Stimulated activated naive CD4-positive, alpha-beta T cell treated with Interleukin-2 at 50 U/mL for 16 hours (primary cell): ENCODE data around the gene ADGRV1.

Experiments used
- DNase-seq: peaks from one replicate; lab custom pipeline; 2025; lab: John Stamatoyannopoulos, UW

The ADGRV1 gene

DNA sequence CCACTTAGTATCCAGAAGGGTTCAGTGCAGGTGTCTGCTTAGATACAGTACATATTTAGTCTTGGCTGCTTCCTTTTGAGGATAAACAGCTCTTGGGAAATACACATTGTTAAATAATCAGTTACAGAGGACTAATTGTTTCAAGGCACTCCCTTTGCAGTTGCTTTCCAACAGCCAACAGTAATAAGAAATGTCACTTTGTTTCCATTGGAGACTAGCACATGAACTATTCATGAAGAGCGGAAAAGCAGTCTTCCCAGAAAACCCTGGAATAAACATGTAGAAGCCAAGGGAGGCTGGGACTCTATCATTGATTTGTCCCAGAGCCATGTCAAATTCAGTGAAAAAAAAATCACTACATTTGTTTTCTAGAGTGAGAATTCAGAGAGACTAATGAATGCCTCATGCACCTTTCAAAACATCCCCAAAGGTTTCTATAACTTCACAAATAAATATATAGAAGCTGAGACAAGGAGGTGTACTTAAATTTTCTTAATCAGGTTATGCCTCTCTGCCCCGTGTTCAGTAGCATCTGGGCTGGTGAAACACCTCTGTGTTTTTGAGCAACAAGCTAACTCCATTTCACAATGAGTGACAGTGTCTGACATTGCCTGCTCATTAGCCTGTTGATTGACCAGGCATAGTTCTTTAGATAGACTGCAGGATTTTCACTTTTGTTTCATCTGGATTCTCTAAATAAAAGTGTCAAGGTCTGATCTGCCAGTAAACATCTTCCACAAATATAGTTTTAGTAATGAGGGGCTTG, 553.1 kb downstream of the ADGRV1 start:
- no peak for DNase-seq

DNA sequence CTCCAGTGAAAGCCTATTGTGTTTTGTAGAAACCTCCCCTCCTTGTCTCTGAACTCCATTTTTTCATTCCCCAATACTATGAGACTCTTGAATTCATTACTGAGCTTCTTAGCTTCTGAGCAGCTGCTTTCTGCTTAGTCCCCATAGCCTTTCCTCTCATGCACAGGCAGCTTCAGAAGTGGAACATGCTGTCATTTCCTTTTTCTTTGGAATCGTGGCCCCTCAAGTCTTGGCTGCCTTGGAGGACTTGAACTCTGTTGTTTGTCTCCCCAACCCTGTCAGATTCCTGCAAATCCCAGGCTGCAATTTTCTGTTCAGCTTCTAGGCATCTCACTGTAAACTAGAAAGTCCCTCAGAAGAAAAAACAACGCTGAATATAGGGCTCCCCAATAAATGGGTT, 556.1 kb downstream of the ADGRV1 start:
- no peak for DNase-seq

- DNase-seq: no peak
Measured at GRCh38 chr5:91118354-91118753, 559.8 kb downstream of the ADGRV1 start.

DNA sequence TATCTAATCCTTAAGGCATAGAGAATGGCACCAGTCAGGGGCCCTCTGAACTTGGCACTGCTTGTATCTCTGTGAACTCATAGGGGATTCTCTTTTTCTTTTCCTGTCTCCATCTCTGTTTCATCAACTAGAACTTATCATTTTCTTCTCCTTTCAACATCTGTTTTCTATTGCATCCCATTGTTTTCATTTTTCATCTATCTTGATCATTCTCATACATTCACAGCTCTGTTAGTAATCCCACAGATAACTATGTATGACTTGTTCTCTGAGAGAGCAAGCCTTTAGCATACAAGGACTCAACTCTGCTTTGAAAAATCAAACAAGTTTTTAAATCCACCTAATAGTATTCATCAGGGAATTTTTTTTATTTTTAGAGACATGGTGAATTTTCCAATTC, 560.2 kb downstream of the ADGRV1 start:
- DNase-seq: no peak

DNA sequence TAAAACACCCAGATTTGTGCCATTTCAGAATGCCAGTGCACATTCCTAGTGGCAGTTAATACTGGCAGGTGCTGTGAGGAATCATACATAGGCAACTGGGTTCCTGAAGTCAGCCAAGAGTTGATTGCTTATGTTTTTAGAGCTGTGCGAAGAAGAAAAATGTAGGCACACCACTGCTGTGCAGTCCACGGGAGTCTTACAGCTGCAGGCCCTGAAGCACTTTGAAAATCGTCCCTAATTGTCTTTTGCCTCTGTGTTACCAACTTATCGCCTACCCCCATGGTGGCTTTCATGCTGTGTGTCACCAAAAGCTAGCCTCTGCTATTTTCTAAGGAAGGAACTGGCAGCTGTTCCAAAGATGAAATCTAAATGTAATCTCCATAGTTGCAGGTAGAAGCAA, 560.6 kb downstream of the ADGRV1 start:
- no peak for DNase-seq

GRCh38 chr5:91119981-91120850, 561.6 kb downstream of the ADGRV1 start:
- DNase-seq: no peak

DNA sequence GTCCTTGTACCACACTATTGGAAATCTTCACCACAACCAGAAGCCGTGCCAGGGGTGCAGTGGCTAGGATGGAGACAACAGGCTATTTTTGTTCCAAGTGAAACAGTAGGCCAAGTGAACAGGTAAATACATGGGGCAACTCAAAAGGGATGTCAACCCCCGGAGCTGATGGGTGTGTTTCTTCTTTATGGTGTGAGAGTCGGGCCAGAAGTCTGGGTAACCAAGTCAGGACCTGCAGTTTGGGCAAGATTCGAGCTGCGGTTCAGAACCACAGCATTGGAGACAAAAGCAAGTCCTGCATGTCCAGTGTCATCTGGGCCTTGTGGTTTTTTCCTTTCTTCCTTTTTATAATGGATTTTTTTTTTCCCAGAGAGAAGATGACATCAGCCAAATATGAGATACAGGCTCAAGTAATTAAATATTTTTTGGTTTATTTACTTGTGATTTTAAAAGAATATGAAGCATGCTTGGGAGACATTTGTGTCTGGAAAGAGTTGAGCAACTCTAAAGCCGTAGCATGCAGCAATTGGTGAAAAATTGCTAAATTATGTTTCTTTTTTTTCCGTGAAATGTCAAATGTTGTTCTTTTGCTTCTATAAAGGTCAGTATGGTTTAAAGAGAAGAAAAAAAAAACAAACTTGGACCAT, 562.9 kb downstream of the ADGRV1 start:
- DNase-seq: no peak

DNA sequence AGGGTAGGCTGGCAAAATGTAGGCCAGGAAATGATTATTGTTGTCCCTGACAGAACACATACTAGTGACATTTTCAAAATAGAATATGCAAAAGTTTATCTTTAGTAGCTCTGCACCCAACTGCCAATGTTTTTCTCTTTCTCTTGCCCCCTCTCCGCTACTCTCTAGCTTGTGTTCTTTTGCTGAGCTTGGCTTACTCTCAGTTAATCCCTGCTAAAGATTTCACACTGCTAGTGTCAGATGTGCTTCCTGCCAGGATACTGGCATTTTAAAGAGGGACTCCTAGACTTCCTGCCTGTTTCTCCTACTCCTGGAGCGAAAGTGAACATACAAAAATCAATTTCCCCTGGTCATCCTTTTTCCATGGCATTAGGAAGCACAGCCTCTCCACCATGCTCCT, 564.1 kb downstream of the ADGRV1 start:
- DNase-seq: no peak

GRCh38 chr5:91123291-91123690, 564.7 kb downstream of the ADGRV1 start:
- DNase-seq: no peak

- DNase-seq: no peak
Measured at GRCh38 chr5:91123901-91124300, 565.3 kb downstream of the ADGRV1 start.

- no peak for DNase-seq
Measured at GRCh38 chr5:91125916-91126315, 567.3 kb downstream of the ADGRV1 start.

GRCh38 chr5:91126448-91126847, 567.9 kb downstream of the ADGRV1 start:
- DNase-seq: no peak

- no peak for DNase-seq
Measured at GRCh38 chr5:91126888-91127287, 568.3 kb downstream of the ADGRV1 start.

DNA sequence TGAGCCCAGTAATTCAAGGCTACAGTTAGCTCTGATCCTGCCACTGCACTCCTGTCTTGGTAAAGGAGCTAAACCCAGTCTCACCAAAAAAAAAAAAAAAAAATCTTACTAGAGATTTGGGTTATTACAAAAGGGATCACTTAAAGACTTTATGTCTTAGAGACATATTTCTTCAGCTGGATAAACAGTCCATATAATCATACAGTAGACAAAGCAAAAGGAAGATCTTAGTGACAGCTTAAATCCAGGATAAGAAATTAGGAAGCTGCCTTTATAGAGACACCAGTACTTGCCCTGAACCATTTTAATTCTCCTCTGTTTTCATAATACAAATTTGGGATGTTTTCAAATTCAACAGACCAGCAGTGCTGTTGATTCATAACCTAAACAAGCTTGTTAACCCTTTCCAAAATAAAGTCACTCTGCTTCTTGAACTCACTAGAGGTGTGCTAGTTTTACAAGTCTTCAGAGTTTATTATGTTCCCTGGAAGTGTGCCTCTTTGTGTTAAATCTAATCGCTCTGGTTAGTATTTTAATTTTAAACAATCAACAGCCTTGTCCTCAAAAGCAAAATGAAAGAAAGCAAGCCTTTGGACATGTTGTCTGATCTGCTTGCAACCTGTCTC, 569.0 kb downstream of the ADGRV1 start:
- DNase-seq: no peak

GRCh38 chr5:91128604-91129003, 570.0 kb downstream of the ADGRV1 start:
- DNase-seq: no peak

- DNase-seq: no peak
Measured at GRCh38 chr5:91129748-91130147, 571.2 kb downstream of the ADGRV1 start.

- no peak for DNase-seq
Measured at GRCh38 chr5:91130759-91131158, 572.2 kb downstream of the ADGRV1 start.

- no peak for DNase-seq
Measured at GRCh38 chr5:91132550-91132949, 574.0 kb downstream of the ADGRV1 start.

- DNase-seq: no peak
Measured at GRCh38 chr5:91133183-91133582, 574.6 kb downstream of the ADGRV1 start.

DNA sequence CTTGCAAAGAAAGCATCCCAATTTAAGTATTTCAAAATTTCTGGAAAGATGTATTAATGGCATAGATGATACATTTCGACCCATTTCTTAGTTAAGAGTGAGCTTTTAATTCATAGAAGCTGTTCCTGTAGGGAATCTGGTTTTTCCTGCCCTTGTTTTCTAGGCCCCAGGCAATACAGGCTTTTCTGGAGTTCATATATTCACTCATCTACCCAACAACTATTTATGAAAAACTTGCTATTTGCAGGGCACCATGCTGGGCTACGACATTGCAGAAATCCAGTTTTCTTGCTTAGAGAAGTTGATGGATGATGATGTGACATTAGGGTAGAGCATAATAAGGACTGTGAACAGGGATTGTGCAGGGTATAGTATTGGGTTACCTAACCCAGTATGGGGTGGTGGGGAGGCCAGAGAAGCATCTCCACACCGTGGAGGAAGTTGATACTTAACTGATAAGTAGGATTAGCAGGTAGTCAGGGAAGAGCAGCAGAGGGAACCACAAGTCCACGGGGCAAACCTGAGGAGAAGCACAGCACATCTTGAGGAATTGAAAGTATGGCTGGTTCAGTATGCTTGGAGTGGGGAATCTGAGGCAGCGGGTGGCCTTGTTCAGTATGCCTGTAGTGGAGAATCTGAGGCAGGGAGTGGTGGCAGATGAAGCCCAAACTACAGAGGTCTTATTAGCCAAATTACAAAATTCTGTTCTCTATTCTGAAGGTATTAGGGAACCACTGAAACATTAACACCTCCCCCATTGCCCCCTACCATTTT, 577.1 kb downstream of the ADGRV1 start:
- DNase-seq: no peak

GRCh38 chr5:91136271-91136670, 577.7 kb downstream of the ADGRV1 start:
- no peak for DNase-seq

- no peak for DNase-seq
Measured at GRCh38 chr5:91137647-91138046, 579.0 kb downstream of the ADGRV1 start.
